GM12891 (cell line): ENCODE data around the gene YY1.

Experiments used
- PAX5 ChIP-seq: IDR thresholded peaks from 2 replicates; pipeline ENCODE4 v1.6.1; 2011; ENCODE audit warnings: low read length, moderate library complexity, mild to moderate bottlenecking; ENCODE audit not compliant: insufficient read depth, severe bottlenecking
- POLR2A ChIP-seq: IDR thresholded peaks from 2 replicates; pipeline ENCODE4 v1.6.1; 2011; ENCODE audit warnings: low read depth, low read length, control low read depth
- SPI1 ChIP-seq: IDR thresholded peaks from 2 replicates; pipeline ENCODE4 v1.6.1; 2011; ENCODE audit warnings: low read depth, low read length, control low read depth
- TAF1 ChIP-seq: IDR thresholded peaks from 2 replicates; pipeline ENCODE4 v1.6.1; 2011; ENCODE audit warnings: low read depth, low read length, control low read depth

- TF ChIP-seq POLR2A (no peak), PAX5 (no peak), TAF1 (no peak), SPI1 (no peak)
Measured at GRCh38 chr14:100223332-100224201, 15.4 kb upstream of the YY1 start.
